CD4-positive, alpha-beta memory T cell (primary cell): Measurements from ENCODE around the gene KIF27. TPM values are rescaled to one million over a fixed set of nuclear protein-coding genes. Genes with fewer than 3 reads are reported as not detected.
A peak's percentile ranks its signal among the peaks of the same experiment; 100 is the strongest.

Experiments used
- CTCF ChIA-PET: fragments of 350-600 bp; sonication (Branson Sonifier 250); formaldehyde crosslinking; loops from one replicate; lab custom pipeline; 2021; ENCODE audit warnings: inconsistent platforms; ENCODE audit not compliant: partially characterized antibody; lab: Charles Lee
- POLR2A ChIA-PET: fragments of 350-600 bp; sonication (Branson Sonifier 250); formaldehyde crosslinking; loops from one replicate; lab custom pipeline; 2021; ENCODE audit not compliant: partially characterized antibody; lab: Charles Lee
- DNase-seq, 5 donors: peaks; one replicate each; pipeline versions ENCODE4 v3.0.0 to v3.0.0-alpha.2; 2020 to 2022; ENCODE audit warnings: mixed read lengths in 1 of 5
- H3K27ac ChIP-seq: one replicate; pipeline ENCODE4 v1.7.0; 2013; ENCODE audit warnings: low read depth, low read length
- H3K27me3 ChIP-seq: 2 replicates; pipeline ENCODE4 v1.7.0; 2013; ENCODE audit warnings: mild to moderate bottlenecking, low read length, moderate library complexity; ENCODE audit not compliant: insufficient read depth
- H3K36me3 ChIP-seq: 2 replicates; pipeline ENCODE4 v1.7.0; 2013; ENCODE audit warnings: mild to moderate bottlenecking, low read length, moderate library complexity; ENCODE audit not compliant: insufficient read depth
- H3K4me1 ChIP-seq: 2 replicates; pipeline ENCODE4 v1.7.0; 2013; ENCODE audit warnings: mild to moderate bottlenecking, low read length, moderate library complexity; ENCODE audit not compliant: insufficient read depth
- H3K4me3 ChIP-seq, 2 donors: one replicate each; pipeline ENCODE4 v1.7.0; 2013; ENCODE audit warnings: low read length in 2 of 2, mild to moderate bottlenecking in 1 of 2
- H3K9me3 ChIP-seq, 2 donors: one replicate each; pipeline ENCODE4 v1.7.0; 2013; ENCODE audit warnings: low read length in 2 of 2, control low read depth in 1 of 2; ENCODE audit not compliant: control insufficient read depth in 1 of 2
- H3K27ac Mint-ChIP-seq, 7 donors: one replicate each; pipeline ENCODE4 v1.8.0; 2020 to 2021; ENCODE audit warnings: mixed read lengths in 7 of 7, mild to moderate bottlenecking in 6 of 7, inconsistent platforms in 3 of 7, moderate library complexity in 3 of 7
- H3K27me3 Mint-ChIP-seq, 2 donors: one replicate each; pipeline ENCODE4 v1.8.0; 2020 to 2021; ENCODE audit warnings: mixed read lengths in 2 of 2
- H3K36me3 Mint-ChIP-seq, 2 donors: one replicate each; pipeline ENCODE4 v1.8.0; 2020 to 2021; ENCODE audit warnings: mixed read lengths in 2 of 2, inconsistent platforms in 1 of 2, mild to moderate bottlenecking in 1 of 2
- H3K4me1 Mint-ChIP-seq, 4 donors: one replicate each; pipeline ENCODE4 v1.8.0; 2020 to 2021; ENCODE audit warnings: mixed read lengths in 4 of 4, mild to moderate bottlenecking in 1 of 4
- H3K4me3 Mint-ChIP-seq, 8 donors: one replicate each; pipeline ENCODE4 v1.8.0; 2020 to 2021; ENCODE audit warnings: mixed read lengths in 8 of 8, mild to moderate bottlenecking in 7 of 8, moderate library complexity in 6 of 8, inconsistent platforms in 3 of 8
- H3K9me3 Mint-ChIP-seq, 8 donors: one replicate each; pipeline ENCODE4 v1.8.0; 2020 to 2021; ENCODE audit warnings: mixed read lengths in 8 of 8, mild to moderate bottlenecking in 5 of 8, inconsistent platforms in 3 of 8, moderate library complexity in 1 of 8
- intact Hi-C: fragments of 100-400 bp; cut with micrococcal nuclease; formaldehyde crosslinking; loops from one replicate; pipeline ENCODE4 v1.15.1; 2023
- polyA plus RNA-seq, 2 donors: library from polyadenylated mRNA; unstranded; fragments of 300-500 nt; fragmentation: Illumina TruSeq; gene quantifications; one replicate each; pipeline ENCODE4 v1.2.3, GENCODE V29; 2021
- total RNA-seq, 2 experiments: library from RNA; stranded (reverse); gene quantifications; one replicate each; pipeline ENCODE4 v1.2.3, GENCODE V29; 2021

Gene KIF27, protein sequence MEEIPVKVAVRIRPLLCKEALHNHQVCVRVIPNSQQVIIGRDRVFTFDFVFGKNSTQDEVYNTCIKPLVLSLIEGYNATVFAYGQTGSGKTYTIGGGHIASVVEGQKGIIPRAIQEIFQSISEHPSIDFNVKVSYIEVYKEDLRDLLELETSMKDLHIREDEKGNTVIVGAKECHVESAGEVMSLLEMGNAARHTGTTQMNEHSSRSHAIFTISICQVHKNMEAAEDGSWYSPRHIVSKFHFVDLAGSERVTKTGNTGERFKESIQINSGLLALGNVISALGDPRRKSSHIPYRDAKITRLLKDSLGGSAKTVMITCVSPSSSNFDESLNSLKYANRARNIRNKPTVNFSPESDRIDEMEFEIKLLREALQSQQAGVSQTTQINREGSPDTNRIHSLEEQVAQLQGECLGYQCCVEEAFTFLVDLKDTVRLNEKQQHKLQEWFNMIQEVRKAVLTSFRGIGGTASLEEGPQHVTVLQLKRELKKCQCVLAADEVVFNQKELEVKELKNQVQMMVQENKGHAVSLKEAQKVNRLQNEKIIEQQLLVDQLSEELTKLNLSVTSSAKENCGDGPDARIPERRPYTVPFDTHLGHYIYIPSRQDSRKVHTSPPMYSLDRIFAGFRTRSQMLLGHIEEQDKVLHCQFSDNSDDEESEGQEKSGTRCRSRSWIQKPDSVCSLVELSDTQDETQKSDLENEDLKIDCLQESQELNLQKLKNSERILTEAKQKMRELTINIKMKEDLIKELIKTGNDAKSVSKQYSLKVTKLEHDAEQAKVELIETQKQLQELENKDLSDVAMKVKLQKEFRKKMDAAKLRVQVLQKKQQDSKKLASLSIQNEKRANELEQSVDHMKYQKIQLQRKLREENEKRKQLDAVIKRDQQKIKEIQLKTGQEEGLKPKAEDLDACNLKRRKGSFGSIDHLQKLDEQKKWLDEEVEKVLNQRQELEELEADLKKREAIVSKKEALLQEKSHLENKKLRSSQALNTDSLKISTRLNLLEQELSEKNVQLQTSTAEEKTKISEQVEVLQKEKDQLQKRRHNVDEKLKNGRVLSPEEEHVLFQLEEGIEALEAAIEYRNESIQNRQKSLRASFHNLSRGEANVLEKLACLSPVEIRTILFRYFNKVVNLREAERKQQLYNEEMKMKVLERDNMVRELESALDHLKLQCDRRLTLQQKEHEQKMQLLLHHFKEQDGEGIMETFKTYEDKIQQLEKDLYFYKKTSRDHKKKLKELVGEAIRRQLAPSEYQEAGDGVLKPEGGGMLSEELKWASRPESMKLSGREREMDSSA (N-terminal part only)
- total RNA-seq (1 to 10 TPM; 4.7 to 5.2 TPM), polyA plus RNA-seq (1 to 10 TPM; 1.5 to 2.1 TPM)

- Mint-ChIP-seq H3K36me3 (peaks cover 0 to 6% of the 10 kb centered on the region in 2 donors), H3K4me3 (peak within 1 kb of the TSS; percentile 90 to 95 (median 92)), H3K9me3 (no peaks in the 10 kb centered on the region), H3K27me3 (no peaks in the 10 kb centered on the region), H3K27ac (peak within 1 kb of the TSS; percentile 84 to 98 (median 97)), H3K4me1 (peaks cover 8 to 18% (median 10%) of the 10 kb centered on the region in 4 donors)
- no peaks in the 10 kb centered on the region for H3K9me3 ChIP-seq
- peak; percentile 93 to 95 (median 94) for DNase-seq
- CTCF ChIA-PET = interaction anchor here (0.7 to 5.1 kb wide), 19 partner anchors 10 to 586 kb away, joined by 3 to 27 read pairs (median 3); partner anchors contain the start of genes HNRNPK, IDNK, RMI1 and UBQLN1
- H3K4me3 ChIP-seq = peak within 1 kb of the TSS; percentile 20 to 67
- peak within 1 kb of the TSS; percentile 83 for H3K27ac ChIP-seq
- H3K36me3 ChIP-seq = no peaks in the 10 kb centered on the region
- H3K27me3 ChIP-seq = no peaks in the 10 kb centered on the region
- intact Hi-C loops = loop anchor here (1.0 to 5.0 kb wide), 8 partner anchors 36 to 1820 kb away; partner anchors contain the start of genes AGTPBP1, GKAP1, HNRNPK and IDNK
- POLR2A ChIA-PET = interaction anchor here (0.7 to 3.5 kb wide), 14 partner anchors 10 to 394 kb away, joined by 3 to 64 read pairs (median 4); partner anchors contain the start of genes HNRNPK, IDNK, RMI1 and UBQLN1
- peaks cover 11% of the 10 kb centered on the region for H3K4me1 ChIP-seq
Measured at GRCh38 chr9:83920927-83921707, at the start of gene KIF27. KIF27 (minus strand) TSS chr9:83921432; CDS start chr9:83915591, 5,841 bp downstream.

- Histone ChIP-seq H3K27me3 (no peaks in the 10 kb centered on the region), H3K27ac (no peak overlapping the region), H3K4me1 (peaks cover 34% of the 10 kb centered on the region), H3K9me3 (no peaks in the 10 kb centered on the region), H3K4me3 (no peak overlapping the region), H3K36me3 (peaks cover 71% of the 10 kb centered on the region)
- no peaks in the 10 kb centered on the region for H3K27me3 Mint-ChIP-seq
- peaks cover 20 to 45% (median 28%) of the 10 kb centered on the region in 4 donors for H3K4me1 Mint-ChIP-seq
- peaks cover 65 to 79% of the 10 kb centered on the region in 2 donors for H3K36me3 Mint-ChIP-seq
- CTCF ChIA-PET = no interaction called here
- H3K4me3 Mint-ChIP-seq = no peak overlapping the region
- peak overlapping the region in 2 of 7 donors; percentile 62 for H3K27ac Mint-ChIP-seq
- intact Hi-C loops = no loop called here
- H3K9me3 Mint-ChIP-seq = peaks cover 0 to 2% (median 0%) of the 10 kb centered on the region in 8 donors
- POLR2A ChIA-PET = interaction anchor here (3.7 kb wide), 1 partner anchor 11 kb away, joined by 17 read pairs; the partner anchor contains the start of genes HNRNPK and RMI1
- no peak for DNase-seq
Measured at GRCh38 chr9:83969602-83970001, 48.4 kb upstream of the KIF27 start.

GRCh38 chr9:83967073-83967472 is 45.8 kb upstream of the KIF27 start:
- Mint-ChIP-seq H3K4me1 (peaks cover 15 to 28% (median 20%) of the 10 kb centered on the region in 4 donors), H3K27me3 (no peaks in the 10 kb centered on the region), H3K9me3 (peaks cover 0 to 2% (median 0%) of the 10 kb centered on the region in 8 donors), H3K36me3 (peaks cover 45 to 58% of the 10 kb centered on the region in 2 donors), H3K27ac (peak overlapping the region in 4 of 7 donors; percentile 13 to 78 (median 47)), H3K4me3 (no peak overlapping the region)
- Histone ChIP-seq H3K4me3 (no peak overlapping the region), H3K27me3 (no peaks in the 10 kb centered on the region), H3K4me1 (peaks cover 12% of the 10 kb centered on the region), H3K36me3 (peaks cover 48% of the 10 kb centered on the region), H3K9me3 (no peaks in the 10 kb centered on the region), H3K27ac (no peak overlapping the region)
- ChIA-PET POLR2A (interaction anchor here (0.6 to 2.4 kb wide), 3 partner anchors 9 to 13 kb away, joined by 3 to 19 read pairs (median 6); partner anchors contain the start of genes HNRNPK and RMI1), CTCF (interaction anchor here (1.0 to 1.1 kb wide), 2 partner anchors 8 to 13 kb away, joined by 3 read pairs; partner anchors contain the start of genes HNRNPK and RMI1)
- intact Hi-C loops = loop anchor here (1.0 kb wide), 1 partner anchor 12 kb away; no protein-coding TSS in a partner anchor
- DNase-seq = no peak

GRCh38 chr9:83966209-83966582 is 45.0 kb upstream of the KIF27 start:
- POLR2A ChIA-PET = interaction anchor here (0.6 to 4.3 kb wide), 3 partner anchors 10 to 14 kb away, joined by 3 to 53 read pairs (median 19); partner anchors contain the start of genes HNRNPK and RMI1
- DNase-seq = no peak

DNA sequence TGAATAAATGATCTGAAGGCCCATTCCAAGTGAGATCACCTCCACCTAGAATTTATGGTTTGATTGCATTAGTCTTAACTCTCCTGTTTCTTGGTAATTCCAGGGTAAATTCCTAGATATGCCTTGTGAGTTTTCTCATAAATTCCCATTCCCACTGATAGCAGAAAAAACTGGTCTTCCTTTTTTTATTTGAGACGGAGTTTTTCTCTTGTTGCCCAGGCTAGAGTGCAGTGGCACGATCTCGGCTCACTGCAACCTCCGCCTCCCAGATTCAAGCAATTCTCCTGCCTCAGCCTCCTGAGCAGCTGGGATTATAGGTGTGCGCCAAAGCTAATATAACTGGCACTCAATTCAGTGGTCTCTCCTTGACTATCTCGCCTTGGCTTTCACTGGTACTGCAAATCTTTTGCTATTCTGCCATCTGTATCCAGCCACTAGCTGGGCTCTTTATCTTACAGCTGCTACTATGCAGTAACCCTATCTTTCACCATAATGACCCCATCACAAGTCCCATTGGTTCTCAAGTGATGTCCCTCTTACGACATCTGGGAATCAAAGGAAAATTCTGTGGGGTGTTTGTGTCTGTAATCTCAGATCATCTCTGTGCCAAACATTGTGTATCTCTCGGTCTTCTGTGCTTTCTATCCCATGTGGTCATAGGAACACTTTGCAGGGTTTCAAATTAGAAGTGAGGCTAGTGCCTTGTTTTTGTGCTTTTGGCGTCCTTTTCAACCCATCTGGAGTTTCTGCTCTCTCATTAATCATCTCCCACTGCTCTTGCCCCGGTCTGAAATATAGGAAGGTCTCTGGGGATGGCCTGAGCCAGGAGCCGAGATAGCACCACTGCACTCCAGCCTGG is 44.3 kb upstream of the KIF27 start:
- peaks cover 33% of the 10 kb centered on the region for H3K36me3 ChIP-seq
- Mint-ChIP-seq H3K9me3 (peaks cover 0 to 2% (median 0%) of the 10 kb centered on the region in 8 donors), H3K27ac (peak overlapping the region in 5 of 7 donors; percentile 4 to 84 (median 78)), H3K36me3 (peaks cover 31 to 43% of the 10 kb centered on the region in 2 donors), H3K4me3 (no peak overlapping the region), H3K4me1 (peaks cover 11 to 15% (median 14%) of the 10 kb centered on the region in 4 donors), H3K27me3 (no peaks in the 10 kb centered on the region)
- H3K4me3 ChIP-seq = no peak overlapping the region
- intact Hi-C loops = no loop called here
- POLR2A ChIA-PET = interaction anchor here (0.7 to 4.3 kb wide), 3 partner anchors 8 to 14 kb away, joined by 3 to 53 read pairs (median 6); partner anchors contain the start of genes HNRNPK and RMI1
- H3K27ac ChIP-seq = no peak overlapping the region
- CTCF ChIA-PET = interaction anchor here (0.6 to 1.3 kb wide), 2 partner anchors 37 to 44 kb away, joined by 3 to 4 read pairs; no protein-coding TSS in a partner anchor
- H3K27me3 ChIP-seq = no peaks in the 10 kb centered on the region
- H3K9me3 ChIP-seq = no peaks in the 10 kb centered on the region
- peaks cover 4% of the 10 kb centered on the region for H3K4me1 ChIP-seq
- no peak for DNase-seq

More at GRCh38 chr9:83966209-83966582, 45.0 kb upstream of the KIF27 start:
- peaks cover 0 to 2% (median 0%) of the 10 kb centered on the region in 8 donors for H3K9me3 Mint-ChIP-seq
- H3K4me1 Mint-ChIP-seq = peaks cover 12 to 19% (median 14%) of the 10 kb centered on the region in 4 donors
- intact Hi-C loops = no loop called here
- CTCF ChIA-PET = no interaction called here
- Histone ChIP-seq H3K4me3 (no peak overlapping the region), H3K36me3 (peaks cover 39% of the 10 kb centered on the region), H3K27me3 (no peaks in the 10 kb centered on the region), H3K4me1 (peaks cover 10% of the 10 kb centered on the region), H3K9me3 (no peaks in the 10 kb centered on the region), H3K27ac (no peak overlapping the region)
- no peak overlapping the region for H3K4me3 Mint-ChIP-seq
- H3K27ac Mint-ChIP-seq = peak overlapping the region in 2 of 7 donors; percentile 78
- H3K36me3 Mint-ChIP-seq = peaks cover 37 to 49% of the 10 kb centered on the region in 2 donors
- H3K27me3 Mint-ChIP-seq = no peaks in the 10 kb centered on the region
